ENCODE measurements around the gene PTH2.
"Not testable (repeated sequence)": the region's sequence is repeated elsewhere in the genome, so short reads cannot be mapped to it uniquely, and the experiment has no call there.

Gene PTH2

GRCh38 chr19:49374665-49375434 is 48.4 kb downstream of the PTH2 start:
- Histone ChIP-seq H3K27ac (ENCODE audit: low read depth, low read length, poor library complexity, severe bottlenecking) (no peak overlapping the region), H2AFZ (ENCODE audit: low read length) (no peak overlapping the region), H4K20me1 (ENCODE audit: insufficient read depth, low read length) (no peaks in the 10 kb centered on the region), H3K4me2 (ENCODE audit: low read length) (no peak overlapping the region), H3K9me2 (ENCODE audit: low read depth, low read length) (no peaks in the 10 kb centered on the region), H3K79me2 (ENCODE audit: insufficient read depth, low read length) (no peaks in the 10 kb centered on the region), H3K27me3 (ENCODE audit: insufficient read depth, low read length) (no peaks in the 10 kb centered on the region), H3K36me3 (ENCODE audit: insufficient read depth, low read length) (peaks cover under 1% of the 10 kb centered on the region; the same call in 1 of the 2 replicates), H3K9me3 (ENCODE audit: low read length) (peaks cover under 1% of the 10 kb centered on the region; the same call in 1 of the 2 replicates), H3K4me1 (ENCODE audit: insufficient read depth, low read length, severe bottlenecking) (peaks cover 13% of the 10 kb centered on the region), H3K4me3 (ENCODE audit: low read depth, low read length, poor library complexity, severe bottlenecking) (no peak overlapping the region), H3K9ac (ENCODE audit: low read length) (no peak overlapping the region), H3F3A (ENCODE audit: insufficient read depth, low read length) (no peaks in the 10 kb centered on the region)
- TF ChIP-seq EZH2 (IDR thresholded peaks at IDR 0.05; ENCODE audit: borderline replicate concordance, low read length) (no peak), CTCF (IDR thresholded peaks at IDR 0.05; ENCODE audit: low read length) (no peak)

DNA sequence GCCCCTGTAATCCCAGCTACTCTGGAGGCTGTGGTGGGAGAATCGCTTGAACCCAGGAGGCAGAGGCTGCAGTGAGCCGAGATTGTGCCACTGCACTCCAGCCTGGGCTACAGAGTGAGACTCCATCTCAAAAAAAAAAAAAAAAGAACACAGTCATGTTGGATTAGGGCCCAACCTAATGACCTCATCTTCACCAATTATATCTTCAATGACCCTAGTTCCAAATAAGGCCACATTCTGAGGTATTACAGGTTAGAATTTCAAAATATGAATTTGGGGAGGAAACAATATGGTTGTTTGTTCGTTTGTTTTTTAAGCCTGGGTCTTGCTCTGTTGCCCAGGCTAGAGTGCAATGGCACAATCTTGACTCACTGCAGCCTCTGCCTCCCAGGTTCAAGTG is 50.1 kb downstream of the PTH2 start:
- not testable (repeated sequence) for H4K20me1 ChIP-seq (ENCODE audit: insufficient read depth, low read length); H3K9me2 ChIP-seq (ENCODE audit: low read depth, low read length); H3K79me2 ChIP-seq (ENCODE audit: insufficient read depth, low read length); H3K36me3 ChIP-seq (ENCODE audit: insufficient read depth, low read length); H3F3A ChIP-seq (ENCODE audit: insufficient read depth, low read length); H2AFZ ChIP-seq (ENCODE audit: low read length); H3K27ac ChIP-seq (ENCODE audit: low read depth, low read length, poor library complexity, severe bottlenecking); H3K27me3 ChIP-seq (ENCODE audit: insufficient read depth, low read length)
- peak overlapping the region; percentile 49 for H3K4me3 ChIP-seq (ENCODE audit: low read depth, low read length, poor library complexity, severe bottlenecking)
- H3K4me2 ChIP-seq (ENCODE audit: low read length), result peak overlapping the region; percentile 73
- H3K4me1 ChIP-seq (ENCODE audit: insufficient read depth, low read length, severe bottlenecking), result peaks cover 13% of the 10 kb centered on the region
- peaks cover 13% of the 10 kb centered on the region for H3K9me3 ChIP-seq (ENCODE audit: low read length)
- peak overlapping the region; percentile 43; the same call in 1 of the 2 replicates for H3K9ac ChIP-seq (ENCODE audit: low read length)

Data from OCI-LY1 (cell line).